K562 (cell line): ENCODE results near the gene NDUFV2. TPM values are rescaled to one million over a fixed set of nuclear protein-coding genes. Genes with fewer than 3 reads are reported as not detected.

Source experiments
- BACH1 ChIP-seq: fragments of 200-800 bp; sonication (Bioruptor generic); IDR thresholded peaks from 2 replicates; pipeline ENCODE4 v1.6.1; 2016; ENCODE audit warnings: missing genetic modification characterization, missing compliant biosample characterization
- CREB1 ChIP-seq, 2 experiments: sonication (generic) in 1 of 2; formaldehyde crosslinking in 1 of 2; IDR thresholded peaks; 2 replicates each; pipeline versions ENCODE4 v1.6.1 to v1.8.0; 2012 to 2022; ENCODE audit warnings: inconsistent platforms in 1 of 2, mild to moderate bottlenecking in 1 of 2, missing genetic modification reagents in 1 of 2, moderate library complexity in 1 of 2
- CXXC5 ChIP-seq: fragments of 250-450 bp; sonication (Bioruptor Pico); IDR thresholded peaks from 2 replicates; pipeline ENCODE4 v1.8.0; 2022; ENCODE audit warnings: inconsistent platforms, mild to moderate bottlenecking, moderate library complexity
- DDX20 ChIP-seq: fragments of 450-650 bp; IDR thresholded peaks from 2 replicates; pipeline ENCODE4 v1.6.1; 2016; ENCODE audit warnings: missing genetic modification characterization, low read depth, mild to moderate bottlenecking, missing compliant biosample characterization, moderate library complexity
- HDAC8 ChIP-seq: fragments of 450-650 bp; IDR thresholded peaks from 2 replicates; pipeline ENCODE4 v1.6.1; 2016; ENCODE audit warnings: mild to moderate bottlenecking, missing genetic modification characterization, moderate library complexity, missing compliant biosample characterization
- HNRNPK ChIP-seq: fragments of 200-400 bp; formaldehyde crosslinking; IDR thresholded peaks from one replicate; pipeline ENCODE4 v1.6.1; 2018; ENCODE audit warnings: mild to moderate bottlenecking, low read depth, low read length; ENCODE audit not compliant: poor library complexity, severe bottlenecking
- KDM4B ChIP-seq, 2 experiments: fragments of 450-650 bp in 1 of 2; sonication (generic) in 1 of 2; IDR thresholded peaks; 2 replicates each; pipeline ENCODE4 v1.6.1; 2016 to 2017; ENCODE audit warnings: borderline replicate concordance in 2 of 2, antibody characterized with exemption in 1 of 2, low read depth in 1 of 2, mild to moderate bottlenecking in 1 of 2
- MBD2 ChIP-seq: sonication (generic); IDR thresholded peaks from 2 replicates; pipeline ENCODE4 v1.6.1; 2016; ENCODE audit warnings: low read depth, borderline replicate concordance
- MCM2 ChIP-seq: fragments of 450-650 bp; IDR thresholded peaks from 2 replicates; pipeline ENCODE4 v1.6.1; 2017; ENCODE audit warnings: low read depth, mild to moderate bottlenecking
- MEF2A ChIP-seq: IDR thresholded peaks from 2 replicates; pipeline ENCODE4 v1.6.1; 2011; ENCODE audit warnings: low read depth, mild to moderate bottlenecking, low read length, moderate library complexity; ENCODE audit not compliant: control insufficient read depth
- NR1H2 ChIP-seq: sonication (generic); formaldehyde crosslinking; IDR thresholded peaks from 2 replicates; pipeline ENCODE4 v1.4.0; 2020; ENCODE audit warnings: mild to moderate bottlenecking, missing genetic modification reagents
- PML ChIP-seq: IDR thresholded peaks from 2 replicates; pipeline ENCODE4 v1.6.1; 2012; ENCODE audit warnings: low read length, inconsistent platforms
- POLR2A ChIP-seq: fragments of 450-650 bp; conservative IDR thresholded peaks from 2 replicates; pipeline ENCODE4 v1.6.1; 2016
- SLC30A9 ChIP-seq: fragments of 250-450 bp; sonication (Bioruptor Pico); IDR thresholded peaks from 2 replicates; pipeline ENCODE4 v1.8.0; 2022; ENCODE audit warnings: mild to moderate bottlenecking, moderate library complexity
- SRF ChIP-seq, 2 experiments: fragments of 250-450, 450-650 bp in 1 of 2; sonication (Bioruptor Pico) in 1 of 2; sonication (generic) in 1 of 2; formaldehyde crosslinking; IDR thresholded peaks; 2 replicates each; pipeline versions ENCODE4 v1.5.0 to v1.5.1; 2020 to 2022; ENCODE audit warnings: mild to moderate bottlenecking in 1 of 2, missing genetic modification reagents in 1 of 2
- STAT5A ChIP-seq: IDR thresholded peaks from 2 replicates; pipeline ENCODE4 v1.6.1; 2012; ENCODE audit warnings: low read length, inconsistent platforms, borderline replicate concordance
- TEAD2 ChIP-seq: fragments of 450-650 bp; IDR thresholded peaks from 2 replicates; pipeline ENCODE4 v1.6.1; 2016; ENCODE audit warnings: missing genetic modification characterization, control low read depth, missing compliant biosample characterization
- TRIM24 ChIP-seq, 2 experiments: fragments of 450-650 bp; IDR thresholded peaks; 2 replicates each; pipeline ENCODE4 v1.6.1; 2016
- polyA plus RNA-seq, 8 experiments: library from polyadenylated mRNA; depleted of rRNA in 4 of 8; stranded (reverse) in 5 of 8; unstranded in 3 of 8; fragments of >200 nt; fragmentation: Nextera tagmentation in 2 of 8; fragmentation: Illumina TruSeq in 1 of 8; extraction: Ambion mirVana in 2 of 8; extraction: Trizol in 1 of 8; gene quantifications; 2 replicates each; pipeline versions ENCODE4 v1.2.1 to v1.2.3, GENCODE V29; 2011 to 2014; ENCODE audit warnings: inconsistent platforms in 1 of 8, missing spikeins in 1 of 8
- total RNA-seq, 7 experiments: library from RNA; depleted of rRNA in 6 of 7; stranded (reverse); fragments of >200 nt in 6 of 7; fragmentation: Illumina TruSeq in 2 of 7; extraction: Trizol in 2 of 7; gene quantifications; 2 replicates each; pipeline versions ENCODE4 v1.2.1 to v1.2.3, GENCODE V29; 2011 to 2021; ENCODE audit warnings: low replicate concordance in 1 of 7
- TF ChIP-seq, protein P1 (sequence below): fragments of 450-650 bp; IDR thresholded peaks from 2 replicates; pipeline ENCODE4 v1.7.1; 2018; ENCODE audit warnings: mild to moderate bottlenecking, low read depth; ENCODE audit not compliant: partially characterized antibody
- TF ChIP-seq, protein P2 (sequence below): sonication (generic); formaldehyde crosslinking; IDR thresholded peaks from 2 replicates; pipeline ENCODE4 v1.8.1; 2022; ENCODE audit warnings: missing genetic modification reagents
- TF ChIP-seq, protein P3 (sequence below): IDR thresholded peaks from 3 replicates; pipeline ENCODE4 v1.6.1; 2011; ENCODE audit warnings: borderline replicate concordance, mild to moderate bottlenecking; ENCODE audit not compliant: insufficient read length, insufficient read depth

The NDUFV2 gene
- total and polyA plus RNA-seq, 9 of the 15 experiments (the other 6 are each of a cell fraction or from before 2014, with no cell fraction given): 213 to 550 (median 384) TPM

DNA sequence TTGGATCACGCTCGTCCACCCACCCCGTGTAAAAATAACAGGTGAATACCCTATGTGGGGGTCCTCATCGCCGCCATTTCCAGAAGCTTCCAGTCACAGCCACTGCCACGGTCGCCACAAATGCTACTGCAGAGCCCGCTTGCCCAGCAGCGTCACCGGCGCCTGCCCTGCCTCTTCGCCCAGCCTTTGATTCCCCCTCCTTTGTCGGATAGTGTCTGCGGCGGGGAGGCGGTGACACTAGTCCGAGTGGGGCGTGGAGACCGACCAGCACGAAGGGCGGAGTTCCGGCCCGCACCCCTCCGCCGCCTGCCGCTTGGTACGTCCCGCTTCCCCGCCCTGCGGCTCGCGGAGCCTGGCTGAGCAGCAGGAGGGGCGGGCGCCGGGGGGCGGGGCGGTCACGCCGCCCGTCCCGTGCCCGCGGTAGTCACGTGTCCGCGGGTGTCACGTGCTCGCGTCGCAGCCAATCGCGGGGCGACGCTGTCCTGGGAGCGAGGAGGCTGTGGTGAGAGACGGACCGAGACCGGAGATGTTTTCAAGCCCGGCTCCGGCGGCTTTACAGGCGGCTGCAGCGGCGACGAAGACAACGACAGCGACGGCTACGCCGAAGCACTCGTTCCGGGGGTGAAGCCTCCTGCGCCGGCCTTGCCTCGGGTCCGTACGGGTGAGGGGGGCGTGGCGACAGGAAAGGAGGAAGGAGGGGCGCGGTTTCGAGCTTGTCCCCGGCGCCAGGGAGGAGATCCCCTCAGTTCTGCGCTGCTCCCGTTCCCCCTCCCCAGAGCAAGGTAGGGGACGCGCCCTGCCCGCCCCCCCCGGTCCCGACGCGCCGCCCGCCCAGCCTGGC lies 34.0 kb downstream of the NDUFV2 start, which contains the start of gene ANKRD12 (continued):
- TF ChIP-seq TRIM24 (IDR thresholded peaks at IDR 0.05) (peak in 1 of 2 experiments; percentile 61; a peak in 2 of 4 replicates), KDM4B (IDR thresholded peaks at IDR 0.05; ENCODE audit: borderline replicate concordance in 2 of 2, low read depth in 1 of 2) (peak in 1 of 2 experiments; percentile 89; a peak in 1 of 4 replicates), HDAC8 (tag) (no peak), NR1H2 (no peak), SRF (CRISPR knock-in tag; IDR thresholded peaks at IDR 0.05) (peak in 1 of 2 experiments; percentile 49; a peak in 1 of 4 replicates), POLR2A (peak; percentile 82), SLC30A9 (CRISPR knock-in tag) (no peak), TEAD2 (tag) (no peak), MCM2 (no peak), PML (0 out of 2 replicates have a peak, but pooled peaks have one; percentile 37), STAT5A (no peak; the same call in 1 of the 2 replicates), BACH1 (tag) (no peak), CREB1 (IDR thresholded peaks at IDR 0.05) (peak; percentile 52), CREB1 (CRISPR knock-in tag; IDR thresholded peaks at IDR 0.05) (peak; percentile 83; the same call in 1 of the 2 replicates), DDX20 (tag) (no peak), HNRNPK (no peak), MEF2A (no peak), CXXC5 (peak; percentile 98), MBD2 (peak; percentile 95)
- TF ChIP-seq, protein P1, sequence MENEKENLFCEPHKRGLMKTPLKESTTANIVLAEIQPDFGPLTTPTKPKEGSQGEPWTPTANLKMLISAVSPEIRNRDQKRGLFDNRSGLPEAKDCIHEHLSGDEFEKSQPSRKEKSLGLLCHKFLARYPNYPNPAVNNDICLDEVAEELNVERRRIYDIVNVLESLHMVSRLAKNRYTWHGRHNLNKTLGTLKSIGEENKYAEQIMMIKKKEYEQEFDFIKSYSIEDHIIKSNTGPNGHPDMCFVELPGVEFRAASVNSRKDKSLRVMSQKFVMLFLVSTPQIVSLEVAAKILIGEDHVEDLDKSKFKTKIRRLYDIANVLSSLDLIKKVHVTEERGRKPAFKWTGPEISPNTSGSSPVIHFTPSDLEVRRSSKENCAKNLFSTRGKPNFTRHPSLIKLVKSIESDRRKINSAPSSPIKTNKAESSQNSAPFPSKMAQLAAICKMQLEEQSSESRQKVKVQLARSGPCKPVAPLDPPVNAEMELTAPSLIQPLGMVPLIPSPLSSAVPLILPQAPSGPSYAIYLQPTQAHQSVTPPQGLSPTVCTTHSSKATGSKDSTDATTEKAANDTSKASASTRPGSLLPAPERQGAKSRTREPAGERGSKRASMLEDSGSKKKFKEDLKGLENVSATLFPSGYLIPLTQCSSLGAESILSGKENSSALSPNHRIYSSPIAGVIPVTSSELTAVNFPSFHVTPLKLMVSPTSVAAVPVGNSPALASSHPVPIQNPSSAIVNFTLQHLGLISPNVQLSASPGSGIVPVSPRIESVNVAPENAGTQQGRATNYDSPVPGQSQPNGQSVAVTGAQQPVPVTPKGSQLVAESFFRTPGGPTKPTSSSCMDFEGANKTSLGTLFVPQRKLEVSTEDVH: no peak
- TF ChIP-seq, protein P2, sequence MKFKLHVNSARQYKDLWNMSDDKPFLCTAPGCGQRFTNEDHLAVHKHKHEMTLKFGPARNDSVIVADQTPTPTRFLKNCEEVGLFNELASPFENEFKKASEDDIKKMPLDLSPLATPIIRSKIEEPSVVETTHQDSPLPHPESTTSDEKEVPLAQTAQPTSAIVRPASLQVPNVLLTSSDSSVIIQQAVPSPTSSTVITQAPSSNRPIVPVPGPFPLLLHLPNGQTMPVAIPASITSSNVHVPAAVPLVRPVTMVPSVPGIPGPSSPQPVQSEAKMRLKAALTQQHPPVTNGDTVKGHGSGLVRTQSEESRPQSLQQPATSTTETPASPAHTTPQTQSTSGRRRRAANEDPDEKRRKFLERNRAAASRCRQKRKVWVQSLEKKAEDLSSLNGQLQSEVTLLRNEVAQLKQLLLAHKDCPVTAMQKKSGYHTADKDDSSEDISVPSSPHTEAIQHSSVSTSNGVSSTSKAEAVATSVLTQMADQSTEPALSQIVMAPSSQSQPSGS (CRISPR knock-in tag): no peak
- TF ChIP-seq, protein P3, sequence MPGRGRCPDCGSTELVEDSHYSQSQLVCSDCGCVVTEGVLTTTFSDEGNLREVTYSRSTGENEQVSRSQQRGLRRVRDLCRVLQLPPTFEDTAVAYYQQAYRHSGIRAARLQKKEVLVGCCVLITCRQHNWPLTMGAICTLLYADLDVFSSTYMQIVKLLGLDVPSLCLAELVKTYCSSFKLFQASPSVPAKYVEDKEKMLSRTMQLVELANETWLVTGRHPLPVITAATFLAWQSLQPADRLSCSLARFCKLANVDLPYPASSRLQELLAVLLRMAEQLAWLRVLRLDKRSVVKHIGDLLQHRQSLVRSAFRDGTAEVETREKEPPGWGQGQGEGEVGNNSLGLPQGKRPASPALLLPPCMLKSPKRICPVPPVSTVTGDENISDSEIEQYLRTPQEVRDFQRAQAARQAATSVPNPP: no peak
